Chondrocyte (in vitro differentiated cells): Measurements from ENCODE around the gene SRPRB. TPM values are rescaled to one million over a fixed set of nuclear protein-coding genes. Genes with fewer than 3 reads are reported as not detected.
A peak's percentile ranks its signal among the peaks of the same experiment; 100 is the strongest.

Experiments used
- DNase-seq: peaks from one replicate; pipeline ENCODE4 v3.0.0; 2021; ENCODE audit warnings: mixed read lengths, low spot score
- H3K27ac Mint-ChIP-seq: one replicate; pipeline ENCODE4 v1.8.0; 2021; ENCODE audit warnings: mild to moderate bottlenecking, moderate library complexity, mixed read lengths; ENCODE audit not compliant: unreplicated experiment
- H3K27me3 Mint-ChIP-seq: 2 replicates; pipeline ENCODE4 v1.8.0; 2021; ENCODE audit warnings: low read depth, mixed read lengths
- H3K36me3 Mint-ChIP-seq: 2 replicates; pipeline ENCODE4 v1.8.0; 2021; ENCODE audit warnings: low read depth, mixed read lengths
- H3K4me1 Mint-ChIP-seq: 2 replicates; pipeline ENCODE4 v1.8.0; 2021; ENCODE audit warnings: low read depth, mild to moderate bottlenecking, mixed read lengths
- H3K4me3 Mint-ChIP-seq: one replicate; pipeline ENCODE4 v1.8.0; 2021; ENCODE audit warnings: mild to moderate bottlenecking, moderate library complexity, mixed read lengths; ENCODE audit not compliant: unreplicated experiment
- H3K9me3 Mint-ChIP-seq: 2 replicates; pipeline ENCODE4 v1.8.0; 2021; ENCODE audit warnings: low read depth, mixed read lengths
- CTCF ChIP-seq: fragments of 200-600 bp; sonication (generic); IDR thresholded peaks from 2 replicates; pipeline ENCODE4 v1.5.0; 2021; ENCODE audit warnings: antibody characterized with exemption, mild to moderate bottlenecking, moderate library complexity
- total RNA-seq: library from RNA; stranded (reverse); gene quantifications from 3 replicates; pipeline ENCODE4 v1.2.1, GENCODE V29; 2021

Gene SRPRB
- total RNA-seq, 1 donor from 2014 or later: 99.3 TPM

- Mint-ChIP-seq H3K36me3 (peaks cover 5% of the 10 kb centered on the region), H3K4me1 (no peaks in the 10 kb centered on the region), H3K27ac (no peak overlapping the region), H3K9me3 (peaks cover 9% of the 10 kb centered on the region), H3K4me3 (no peak overlapping the region), H3K27me3 (peaks cover 20% of the 10 kb centered on the region)
- no peak for DNase-seq
- TF ChIP-seq CTCF: no peak
These were observed 8.1 kb upstream of the SRPRB start for GRCh38 chr3:133797396-133798105.

GRCh38 chr3:133799794-133800585, 5.6 kb upstream of the SRPRB start:
- Mint-ChIP-seq H3K4me1 (peaks cover under 1% of the 10 kb centered on the region), H3K9me3 (peaks cover 2% of the 10 kb centered on the region), H3K27me3 (peaks cover 25% of the 10 kb centered on the region), H3K27ac (no peak overlapping the region), H3K36me3 (no peaks in the 10 kb centered on the region), H3K4me3 (no peak overlapping the region)
- TF ChIP-seq CTCF: no peak
- no peak for DNase-seq

- no peak for DNase-seq
- Mint-ChIP-seq H3K36me3 (peaks cover 4% of the 10 kb centered on the region), H3K27me3 (peaks cover 21% of the 10 kb centered on the region), H3K4me1 (peaks cover 25% of the 10 kb centered on the region), H3K27ac (no peak overlapping the region), H3K4me3 (no peak overlapping the region), H3K9me3 (no peaks in the 10 kb centered on the region)
- TF ChIP-seq CTCF: no peak
These were observed 2.1 kb upstream of the SRPRB start for GRCh38 chr3:133803469-133803868.

GRCh38 chr3:133804896-133805295, 719 bp upstream of the SRPRB start:
- H3K36me3 Mint-ChIP-seq: peaks cover 9% of the 10 kb centered on the region
- no peak for DNase-seq
- peak overlapping the region; percentile 86 for H3K4me3 Mint-ChIP-seq
- TF ChIP-seq CTCF: no peak
- H3K27me3 Mint-ChIP-seq: peaks cover 19% of the 10 kb centered on the region
- no peaks in the 10 kb centered on the region for H3K9me3 Mint-ChIP-seq
- H3K27ac Mint-ChIP-seq: no peak overlapping the region
- peaks cover 25% of the 10 kb centered on the region for H3K4me1 Mint-ChIP-seq

GRCh38 chr3:133805384-133805701, 272 bp upstream of the SRPRB start:
- Mint-ChIP-seq H3K27me3 (peaks cover 15% of the 10 kb centered on the region), H3K4me1 (peaks cover 25% of the 10 kb centered on the region), H3K36me3 (peaks cover 11% of the 10 kb centered on the region), H3K4me3 (peak overlapping the region; percentile 86), H3K9me3 (no peaks in the 10 kb centered on the region), H3K27ac (peak overlapping the region; percentile 92)
- TF ChIP-seq CTCF: peak; percentile 2
- no peak for DNase-seq
